Trophoblast cell (in vitro differentiated cells and primary cell): ENCODE measurements around the gene ETV6.
A peak's percentile ranks its signal among the peaks of the same experiment; 100 is the strongest.
"Not testable (repeated sequence)": the region's sequence is repeated elsewhere in the genome, so short reads cannot be mapped to it uniquely, and the experiment has no call there.

ENCODE experiments used
- DNase-seq, 2 donors: peaks; one replicate each; pipeline ENCODE4 v3.0.0-alpha.2; 2016
- H2AFZ ChIP-seq: 2 replicates; pipeline ENCODE4 v1.6.1; 2013; ENCODE audit warnings: low read length, moderate library complexity, mild to moderate bottlenecking; ENCODE audit not compliant: insufficient read depth, poor library complexity
- H2AK5ac ChIP-seq: 2 replicates; pipeline ENCODE4 v1.6.1; 2013; ENCODE audit warnings: mild to moderate bottlenecking, low read length
- H2BK120ac ChIP-seq: 2 replicates; pipeline ENCODE4 v1.6.1; 2013; ENCODE audit warnings: low read length, mild to moderate bottlenecking, moderate library complexity; ENCODE audit not compliant: insufficient read depth, poor library complexity
- H2BK12ac ChIP-seq: 2 replicates; pipeline ENCODE4 v1.6.1; 2013; ENCODE audit warnings: mild to moderate bottlenecking, low read length, moderate library complexity
- H2BK5ac ChIP-seq: 2 replicates; pipeline ENCODE4 v1.6.1; 2013; ENCODE audit warnings: low read length, low read depth, moderate library complexity, mild to moderate bottlenecking; ENCODE audit not compliant: poor library complexity
- H3K14ac ChIP-seq: 2 replicates; pipeline ENCODE4 v1.6.1; 2013; ENCODE audit warnings: mild to moderate bottlenecking, low read length
- H3K18ac ChIP-seq: 2 replicates; pipeline ENCODE4 v1.6.1; 2013; ENCODE audit warnings: mild to moderate bottlenecking, low read length
- H3K23ac ChIP-seq: 2 replicates; pipeline ENCODE4 v1.6.1; 2013; ENCODE audit warnings: low read length
- H3K27ac ChIP-seq: 2 replicates; pipeline ENCODE4 v1.5.1; 2013; ENCODE audit warnings: low read depth, mild to moderate bottlenecking, inconsistent platforms, low read length, moderate library complexity
- H3K27me3 ChIP-seq: 2 replicates; pipeline ENCODE4 v1.6.1; 2013; ENCODE audit warnings: inconsistent platforms, mild to moderate bottlenecking, low read length, moderate library complexity; ENCODE audit not compliant: insufficient read depth
- H3K36me3 ChIP-seq, 2 experiments: 1 replicate in 1 of 2; 2 replicates in 1 of 2; pipeline ENCODE4 v1.6.1; 2013; ENCODE audit warnings: low read length in 2 of 2, mild to moderate bottlenecking in 2 of 2, moderate library complexity in 1 of 2; ENCODE audit not compliant: insufficient read depth in 2 of 2, control insufficient read depth in 1 of 2
- H3K4ac ChIP-seq: 2 replicates; pipeline ENCODE4 v1.6.1; 2013; ENCODE audit warnings: low read depth, mild to moderate bottlenecking, low read length, moderate library complexity
- H3K4me1 ChIP-seq, 2 experiments: 1 replicate in 1 of 2; 2 replicates in 1 of 2; pipeline ENCODE4 v1.6.1; 2013; ENCODE audit warnings: low read length in 2 of 2, mild to moderate bottlenecking in 2 of 2, moderate library complexity in 1 of 2; ENCODE audit not compliant: insufficient read depth in 2 of 2, control insufficient read depth in 1 of 2
- H3K4me2 ChIP-seq: 2 replicates; pipeline ENCODE4 v1.6.1; 2013; ENCODE audit warnings: inconsistent platforms, mild to moderate bottlenecking, low read length, moderate library complexity
- H3K4me3 ChIP-seq: 2 replicates; pipeline ENCODE4 v1.5.1; 2013; ENCODE audit warnings: mild to moderate bottlenecking, low read depth, low read length, inconsistent platforms
- H3K79me1 ChIP-seq: one replicate; pipeline ENCODE4 v1.6.1; 2013; ENCODE audit warnings: low read length
- H3K79me2 ChIP-seq: 2 replicates; pipeline ENCODE4 v1.6.1; 2013; ENCODE audit warnings: low read length, mild to moderate bottlenecking; ENCODE audit not compliant: control insufficient read depth, insufficient read depth, poor library complexity
- H3K9ac ChIP-seq: 2 replicates; pipeline ENCODE4 v1.6.1; 2013; ENCODE audit warnings: mild to moderate bottlenecking, low read length
- H3K9me3 ChIP-seq: 2 replicates; pipeline ENCODE4 v1.6.1; 2013; ENCODE audit warnings: low read depth, mild to moderate bottlenecking, control low read depth, inconsistent platforms, low read length; ENCODE audit not compliant: insufficient read depth
- H4K12ac ChIP-seq: 2 replicates; pipeline ENCODE4 v1.6.1; 2013; ENCODE audit warnings: low read depth, mild to moderate bottlenecking, low read length, moderate library complexity
- H4K8ac ChIP-seq: 2 replicates; pipeline ENCODE4 v1.6.1; 2013; ENCODE audit warnings: low read depth, mild to moderate bottlenecking, low read length, moderate library complexity
- H4K91ac ChIP-seq: one replicate; pipeline ENCODE4 v1.6.1; 2013; ENCODE audit warnings: low read depth, mild to moderate bottlenecking, low read length, moderate library complexity
- WGBS: extraction: QIAGEN DNeasy Blood & Tissue Kit; methylation state at CpG from one replicate; pipeline ENCODE4 v1.1.7; 2013; ENCODE audit warnings: missing lambda C conversion rate; ENCODE audit not compliant: insufficient read length, insufficient coverage; ENCODE audit errors: extremely low coverage; 5-methylcytosine and 5-hydroxymethylcytosine counted together

The ETV6 gene

DNA sequence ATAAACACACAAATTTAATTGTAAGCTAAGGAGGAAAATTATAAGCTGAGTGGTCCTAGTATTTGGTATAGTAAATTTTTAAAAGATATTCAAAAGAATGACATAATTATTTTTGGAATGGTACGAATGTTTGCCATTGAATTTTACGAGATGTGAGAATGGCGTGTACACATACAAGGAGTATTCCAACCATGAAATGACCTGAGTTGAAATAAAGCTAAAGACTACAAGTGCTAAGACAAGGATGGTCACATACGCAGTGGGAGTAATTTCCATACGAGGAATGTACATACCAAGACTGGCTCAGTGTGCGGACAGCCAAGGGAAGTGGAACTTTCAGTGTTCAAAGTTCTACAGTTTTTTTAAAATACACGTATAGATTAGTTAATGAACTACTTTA, 21.1 kb upstream of the ETV6 start:
- no CpG with 5 or more reads among the region's 7 CpGs for WGBS
- Histone ChIP-seq H3K79me2 (no peaks in the 10 kb centered on the region), H3K27me3 (no peaks in the 10 kb centered on the region), H2AFZ (no peak overlapping the region), H3K14ac (no peak overlapping the region), H3K4ac (no peak overlapping the region), H3K79me1 (no peaks in the 10 kb centered on the region), H3K18ac (no peak overlapping the region), H3K9ac (no peak overlapping the region), H3K27ac (no peak overlapping the region), H3K23ac (no peak overlapping the region), H4K91ac (no peak overlapping the region), H3K4me3 (no peak overlapping the region), H2AK5ac (no peak overlapping the region), H4K12ac (no peak overlapping the region), H2BK120ac (no peak overlapping the region), H3K9me3 (no peaks in the 10 kb centered on the region), H3K36me3 (no peaks in the 10 kb centered on the region), H2BK12ac (no peak overlapping the region), H2BK5ac (no peak overlapping the region), H3K4me2 (no peak overlapping the region), H4K8ac (no peak overlapping the region), H3K4me1 (no peaks in the 10 kb centered on the region)
- DNase-seq = peak in 1 of 2 donors; percentile 53

DNA sequence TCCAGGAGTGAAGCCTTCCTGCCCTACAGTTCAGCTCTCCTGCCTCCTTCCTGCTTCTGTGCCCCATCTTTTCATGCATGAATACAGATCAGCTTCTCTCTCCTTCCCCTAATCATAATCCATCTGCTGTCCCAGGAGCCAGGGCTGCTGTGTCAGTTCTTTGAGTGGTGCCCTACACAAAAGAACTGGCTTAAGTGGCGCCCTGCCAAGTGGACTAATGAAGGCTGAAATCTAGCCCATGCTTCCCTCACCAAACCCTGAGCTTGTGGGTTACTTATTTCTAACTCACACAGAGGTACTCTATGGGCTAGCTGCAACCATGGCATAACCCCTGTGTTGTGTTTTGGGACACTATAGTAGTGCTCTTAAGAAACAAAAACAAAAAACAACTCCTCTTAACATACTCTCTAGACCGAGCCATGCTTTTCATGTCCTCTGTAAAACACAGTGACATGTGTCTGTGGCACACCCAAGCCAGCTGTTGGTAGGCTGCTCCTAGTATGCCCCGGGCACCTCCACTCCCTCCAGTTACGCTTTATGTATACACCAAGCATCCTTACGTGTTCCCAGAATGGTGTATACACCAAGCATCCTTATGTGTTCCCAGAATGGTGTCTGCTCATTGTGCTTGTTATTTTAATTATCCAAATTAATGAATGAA, 19.3 kb upstream of the ETV6 start:
- no CpG with 5 or more reads among the region's 5 CpGs for WGBS
- Histone ChIP-seq H3K14ac (no peak overlapping the region), H2BK12ac (no peak overlapping the region)

DNA sequence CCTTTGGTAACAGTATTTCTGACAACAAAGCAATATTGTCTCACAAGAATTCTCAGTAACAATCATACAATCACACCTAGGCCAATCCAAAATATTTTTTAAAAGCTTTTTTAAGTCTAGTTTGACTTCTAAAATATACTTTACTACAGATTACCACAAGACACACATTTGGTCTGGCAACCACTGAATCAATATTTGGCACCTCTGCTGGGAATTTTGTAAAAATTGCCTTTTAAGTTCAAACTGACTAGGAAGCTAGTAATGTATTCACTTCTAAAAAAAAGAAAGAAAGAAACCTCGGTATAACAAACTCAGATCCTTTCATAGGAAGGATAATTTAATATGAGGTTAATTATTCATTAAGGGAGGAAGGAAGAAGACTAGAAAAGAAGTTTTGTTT, 18.2 kb upstream of the ETV6 start:
- no peak overlapping the region for H3K4me3 ChIP-seq
- no peak overlapping the region for H2BK120ac ChIP-seq
- H2AK5ac ChIP-seq = no peak overlapping the region
- no peak overlapping the region for H2AFZ ChIP-seq
- no peak overlapping the region for H3K27ac ChIP-seq
- no peak for DNase-seq
- H3K4ac ChIP-seq = no peak overlapping the region
- H3K23ac ChIP-seq = no peak overlapping the region
- H4K91ac ChIP-seq = no peak overlapping the region
- no peaks in the 10 kb centered on the region for H3K36me3 ChIP-seq
- H3K79me2 ChIP-seq = no peaks in the 10 kb centered on the region
- no peak overlapping the region for H2BK12ac ChIP-seq
- H2BK5ac ChIP-seq = no peak overlapping the region
- WGBS = no CpG with 5 or more reads among the region's 1 CpG
- H3K4me2 ChIP-seq = no peak overlapping the region
- H3K9me3 ChIP-seq = peaks cover 3% of the 10 kb centered on the region
- H4K12ac ChIP-seq = no peak overlapping the region
- H3K9ac ChIP-seq = no peak overlapping the region
- H3K79me1 ChIP-seq = no peaks in the 10 kb centered on the region
- H3K14ac ChIP-seq = no peak overlapping the region
- no peak overlapping the region for H3K18ac ChIP-seq
- H4K8ac ChIP-seq = no peak overlapping the region
- H3K27me3 ChIP-seq = no peaks in the 10 kb centered on the region
- no peaks in the 10 kb centered on the region for H3K4me1 ChIP-seq

More for the DNA sequence above, 19.3 kb upstream of the ETV6 start:
- Histone ChIP-seq H3K4me3 (no peak overlapping the region), H3K4ac (no peak overlapping the region), H4K12ac (no peak overlapping the region), H2AFZ (no peak overlapping the region), H3K27ac (no peak overlapping the region), H3K4me1 (no peaks in the 10 kb centered on the region), H3K18ac (no peak overlapping the region), H3K79me1 (no peaks in the 10 kb centered on the region), H2AK5ac (no peak overlapping the region), H4K91ac (no peak overlapping the region), H3K4me2 (no peak overlapping the region), H4K8ac (no peak overlapping the region), H3K23ac (no peak overlapping the region), H3K36me3 (no peaks in the 10 kb centered on the region), H2BK120ac (no peak overlapping the region), H3K79me2 (no peaks in the 10 kb centered on the region), H3K9ac (no peak overlapping the region), H3K27me3 (no peaks in the 10 kb centered on the region), H2BK5ac (no peak overlapping the region), H3K9me3 (no peaks in the 10 kb centered on the region)
- no peak for DNase-seq

DNA sequence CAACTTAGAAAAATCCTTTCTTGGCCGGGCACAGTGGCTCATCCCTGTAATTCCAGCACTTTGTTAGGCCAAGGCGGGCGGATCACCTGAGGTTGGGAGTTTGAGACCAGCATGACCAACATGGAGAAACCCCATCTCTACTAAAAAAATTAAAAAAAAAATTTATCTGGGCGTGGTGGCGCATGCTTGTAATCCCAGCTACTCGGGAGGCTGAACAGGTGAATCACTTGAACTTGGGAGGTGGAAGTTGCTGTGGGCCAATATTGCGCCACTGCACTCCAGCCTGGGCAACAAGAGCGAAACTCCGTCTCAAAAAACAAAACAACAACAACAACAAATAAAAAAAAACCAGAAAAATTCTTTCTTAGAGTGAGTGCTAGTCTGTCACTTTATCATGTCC, 17.6 kb upstream of the ETV6 start:
- H3K79me2 ChIP-seq, H3K18ac ChIP-seq, H3K14ac ChIP-seq, H2BK5ac ChIP-seq, H3K9me3 ChIP-seq, H3K27me3 ChIP-seq, H3K36me3 ChIP-seq, H3K4ac ChIP-seq, H3K4me2 ChIP-seq, H3K9ac ChIP-seq, H4K91ac ChIP-seq, H2AK5ac ChIP-seq, H2BK12ac ChIP-seq, H3K23ac ChIP-seq, H4K12ac ChIP-seq, H4K8ac ChIP-seq, H3K27ac ChIP-seq, H2AFZ ChIP-seq, H3K79me1 ChIP-seq, H2BK120ac ChIP-seq, H3K4me3 ChIP-seq, H3K4me1 ChIP-seq: not testable (repeated sequence)
- no CpG with 5 or more reads among the region's 9 CpGs for WGBS
- peak; percentile 76 to 84 for DNase-seq
